ENCODE data around the gene TENM4.

Gene TENM4

GRCh38 chr11:79432138-79432537 is 8.7 kb downstream of the TENM4 start:
- H3K4me1 ChIP-seq (ENCODE audit: control insufficient read depth, insufficient read depth, low read length), result 0 out of 2 replicates have a peak, but pooled peaks cover 2% of the 10 kb centered on the region
- no peaks in the 10 kb centered on the region for H3K36me3 ChIP-seq (ENCODE audit: control insufficient read depth in 2 of 2, insufficient read depth in 1 of 2, low read length in 2 of 2)
- no peaks in the 10 kb centered on the region for H3K9me3 ChIP-seq (ENCODE audit: control insufficient read depth, insufficient read depth, low read depth, low read length)
- POLR2A ChIA-PET, result interaction anchor here (1.1 kb wide), 1 partner anchor 13 kb away, joined by 3 read pairs; no protein-coding TSS in a partner anchor
- CTCF ChIA-PET, result interaction anchor here (0.5 to 1.2 kb wide), 2 partner anchors 9 to 11 kb away, joined by 3 read pairs; no protein-coding TSS in a partner anchor
- TF ChIP-seq ZNF423 (tag by site-specific recombination; IDR thresholded peaks at IDR 0.05) (no peak), KLF7 (tag by site-specific recombination; IDR thresholded peaks at IDR 0.05; ENCODE audit: borderline replicate concordance) (no peak), KLF9 (tag by site-specific recombination; IDR thresholded peaks at IDR 0.05; ENCODE audit: low read depth) (no peak), ZNF354C (tag by site-specific recombination; IDR thresholded peaks at IDR 0.05; ENCODE audit: borderline replicate concordance, low read depth) (no peak), SCRT2 (tag by site-specific recombination; IDR thresholded peaks at IDR 0.05) (no peak), ZBTB49 (tag by site-specific recombination; IDR thresholded peaks at IDR 0.05; ENCODE audit: low read depth) (no peak), ZFHX2 (tag by site-specific recombination; conservative IDR thresholded peaks at IDR 0.05) (no peak), ZSCAN5A (tag by site-specific recombination; IDR thresholded peaks at IDR 0.05) (no peak), ZNF580 (tag by site-specific recombination; IDR thresholded peaks at IDR 0.05) (no peak), ZNF10 (tag by site-specific recombination; IDR thresholded peaks at IDR 0.05) (no peak)
- TF ChIP-seq, protein P1, sequence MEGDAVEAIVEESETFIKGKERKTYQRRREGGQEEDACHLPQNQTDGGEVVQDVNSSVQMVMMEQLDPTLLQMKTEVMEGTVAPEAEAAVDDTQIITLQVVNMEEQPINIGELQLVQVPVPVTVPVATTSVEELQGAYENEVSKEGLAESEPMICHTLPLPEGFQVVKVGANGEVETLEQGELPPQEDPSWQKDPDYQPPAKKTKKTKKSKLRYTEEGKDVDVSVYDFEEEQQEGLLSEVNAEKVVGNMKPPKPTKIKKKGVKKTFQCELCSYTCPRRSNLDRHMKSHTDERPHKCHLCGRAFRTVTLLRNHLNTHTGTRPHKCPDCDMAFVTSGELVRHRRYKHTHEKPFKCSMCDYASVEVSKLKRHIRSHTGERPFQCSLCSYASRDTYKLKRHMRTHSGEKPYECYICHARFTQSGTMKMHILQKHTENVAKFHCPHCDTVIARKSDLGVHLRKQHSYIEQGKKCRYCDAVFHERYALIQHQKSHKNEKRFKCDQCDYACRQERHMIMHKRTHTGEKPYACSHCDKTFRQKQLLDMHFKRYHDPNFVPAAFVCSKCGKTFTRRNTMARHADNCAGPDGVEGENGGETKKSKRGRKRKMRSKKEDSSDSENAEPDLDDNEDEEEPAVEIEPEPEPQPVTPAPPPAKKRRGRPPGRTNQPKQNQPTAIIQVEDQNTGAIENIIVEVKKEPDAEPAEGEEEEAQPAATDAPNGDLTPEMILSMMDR (tag by site-specific recombination; IDR thresholded peaks at IDR 0.05), result no peak
- H3K4me3 ChIP-seq (ENCODE audit: low read depth, low read length), result no peak overlapping the region
- no peak overlapping the region for H3K27ac ChIP-seq (ENCODE audit: extremely low read depth, low read depth, low read length)

GRCh38 chr11:79431535-79431934 is 9.3 kb downstream of the TENM4 start:
- POLR2A ChIA-PET, result interaction anchor here (1.1 kb wide), 1 partner anchor 13 kb away, joined by 3 read pairs; no protein-coding TSS in a partner anchor
- H3K36me3 ChIP-seq (ENCODE audit: control insufficient read depth in 2 of 2, insufficient read depth in 1 of 2, low read length in 2 of 2), result no peaks in the 10 kb centered on the region
- no peak overlapping the region for H3K27ac ChIP-seq (ENCODE audit: extremely low read depth, low read depth, low read length)
- H3K9me3 ChIP-seq (ENCODE audit: control insufficient read depth, insufficient read depth, low read depth, low read length), result no peaks in the 10 kb centered on the region
- CTCF ChIA-PET, result interaction anchor here (0.6 to 0.7 kb wide), 2 partner anchors 64 to 809 kb away, joined by 3 read pairs; no protein-coding TSS in a partner anchor
- H3K4me1 ChIP-seq (ENCODE audit: control insufficient read depth, insufficient read depth, low read length), result no peaks in the 10 kb centered on the region
- H3K4me3 ChIP-seq (ENCODE audit: low read depth, low read length), result no peak overlapping the region
- no peak for TF ChIP-seq ZNF48 (tag by site-specific recombination; IDR thresholded peaks at IDR 0.05)
- no peak for TF ChIP-seq ZNF140 (tag by site-specific recombination; IDR thresholded peaks at IDR 0.05)
- no peak for TF ChIP-seq ZSCAN16 (tag by site-specific recombination; IDR thresholded peaks at IDR 0.05)
- TF ChIP-seq, protein P2, sequence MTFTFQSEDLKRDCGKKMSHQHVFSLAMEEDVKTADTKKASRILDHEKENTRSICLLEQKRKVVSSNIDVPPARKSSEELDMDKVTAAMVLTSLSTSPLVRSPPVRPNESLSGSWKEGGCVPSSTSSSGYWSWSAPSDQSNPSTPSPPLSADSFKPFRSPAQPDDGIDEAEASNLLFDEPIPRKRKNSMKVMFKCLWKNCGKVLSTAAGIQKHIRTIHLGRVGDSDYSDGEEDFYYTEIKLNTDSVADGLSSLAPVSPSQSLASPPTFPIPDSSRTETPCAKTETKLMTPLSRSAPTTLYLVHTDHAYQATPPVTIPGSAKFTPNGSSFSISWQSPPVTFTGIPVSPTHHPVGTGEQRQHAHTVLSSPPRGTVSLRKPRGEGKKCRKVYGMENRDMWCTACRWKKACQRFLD (tag by site-specific recombination; IDR thresholded peaks at IDR 0.05), result no peak
- no peak for TF ChIP-seq ZNF629 (tag by site-specific recombination; IDR thresholded peaks at IDR 0.05)
- TF ChIP-seq, protein P3, sequence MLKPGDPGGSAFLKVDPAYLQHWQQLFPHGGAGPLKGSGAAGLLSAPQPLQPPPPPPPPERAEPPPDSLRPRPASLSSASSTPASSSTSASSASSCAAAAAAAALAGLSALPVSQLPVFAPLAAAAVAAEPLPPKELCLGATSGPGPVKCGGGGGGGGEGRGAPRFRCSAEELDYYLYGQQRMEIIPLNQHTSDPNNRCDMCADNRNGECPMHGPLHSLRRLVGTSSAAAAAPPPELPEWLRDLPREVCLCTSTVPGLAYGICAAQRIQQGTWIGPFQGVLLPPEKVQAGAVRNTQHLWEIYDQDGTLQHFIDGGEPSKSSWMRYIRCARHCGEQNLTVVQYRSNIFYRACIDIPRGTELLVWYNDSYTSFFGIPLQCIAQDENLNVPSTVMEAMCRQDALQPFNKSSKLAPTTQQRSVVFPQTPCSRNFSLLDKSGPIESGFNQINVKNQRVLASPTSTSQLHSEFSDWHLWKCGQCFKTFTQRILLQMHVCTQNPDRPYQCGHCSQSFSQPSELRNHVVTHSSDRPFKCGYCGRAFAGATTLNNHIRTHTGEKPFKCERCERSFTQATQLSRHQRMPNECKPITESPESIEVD (tag by site-specific recombination; IDR thresholded peaks at IDR 0.05), result no peak
- TF ChIP-seq, protein P4, sequence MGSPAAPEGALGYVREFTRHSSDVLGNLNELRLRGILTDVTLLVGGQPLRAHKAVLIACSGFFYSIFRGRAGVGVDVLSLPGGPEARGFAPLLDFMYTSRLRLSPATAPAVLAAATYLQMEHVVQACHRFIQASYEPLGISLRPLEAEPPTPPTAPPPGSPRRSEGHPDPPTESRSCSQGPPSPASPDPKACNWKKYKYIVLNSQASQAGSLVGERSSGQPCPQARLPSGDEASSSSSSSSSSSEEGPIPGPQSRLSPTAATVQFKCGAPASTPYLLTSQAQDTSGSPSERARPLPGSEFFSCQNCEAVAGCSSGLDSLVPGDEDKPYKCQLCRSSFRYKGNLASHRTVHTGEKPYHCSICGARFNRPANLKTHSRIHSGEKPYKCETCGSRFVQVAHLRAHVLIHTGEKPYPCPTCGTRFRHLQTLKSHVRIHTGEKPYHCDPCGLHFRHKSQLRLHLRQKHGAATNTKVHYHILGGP (tag by site-specific recombination; IDR thresholded peaks at IDR 0.05), result no peak
- TF ChIP-seq ZNF280C (tag by site-specific recombination; IDR thresholded peaks at IDR 0.05), result no peak
- TF ChIP-seq ZNF311 (tag by site-specific recombination; IDR thresholded peaks at IDR 0.05; ENCODE audit: borderline replicate concordance), result no peak
- no peak for TF ChIP-seq ZNF473 (tag by site-specific recombination; IDR thresholded peaks at IDR 0.05)
- TF ChIP-seq ZNF514 (tag by site-specific recombination; IDR thresholded peaks at IDR 0.05), result no peak
- TF ChIP-seq EGR2 (tag by site-specific recombination; IDR thresholded peaks at IDR 0.05; ENCODE audit: low read depth), result no peak
